HL-60/S4 (cell line): ENCODE measurements around the gene TLL2.

Experiments
- in situ Hi-C: fragments of 300-500 bp; cut with MboI; formaldehyde crosslinking; loops from 2 replicates; pipeline ENCODE4 v1.14.3; 2022; ENCODE audit warnings: low sequenced_read_pairs

Gene TLL2

DNA sequence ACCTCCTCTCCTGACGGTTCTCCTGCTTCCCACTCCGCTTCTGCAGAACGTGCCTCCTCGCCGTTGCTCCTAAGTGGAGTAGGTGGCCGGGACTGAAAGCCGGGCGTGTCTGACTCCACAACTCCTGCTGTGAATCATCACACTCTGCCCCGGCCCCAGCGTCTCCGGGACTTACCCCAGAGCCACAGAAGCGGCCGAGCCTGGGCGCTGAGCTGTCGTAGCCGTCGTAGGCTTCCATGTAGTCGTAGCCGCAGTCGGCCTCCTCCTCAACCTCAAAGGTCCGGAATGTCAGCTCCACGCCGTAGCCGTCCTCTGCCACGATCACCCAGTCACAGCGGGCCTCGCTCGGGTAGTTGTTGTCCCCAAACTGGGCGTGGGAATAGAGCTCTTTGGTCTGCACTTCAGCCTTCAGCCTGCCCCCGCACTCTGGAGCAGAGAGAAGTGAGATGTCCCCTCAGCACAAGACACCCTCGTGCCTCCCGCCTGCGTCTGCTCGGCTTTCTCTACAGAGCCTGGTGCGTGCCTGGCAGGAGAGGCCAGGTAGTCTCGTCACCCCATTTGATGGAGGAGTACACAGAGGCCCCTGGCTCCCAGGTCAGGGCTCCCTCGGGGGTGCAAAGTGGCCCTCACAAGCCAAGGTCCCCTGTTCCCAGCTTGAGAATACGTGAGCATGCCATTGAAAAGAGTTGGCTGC lies 143.7 kb downstream of the TLL2 start:
- in situ Hi-C loops, result no loop called here

GRCh38 chr10:96368971-96369370 lies 144.8 kb downstream of the TLL2 start:
- in situ Hi-C loops, result no loop called here

DNA sequence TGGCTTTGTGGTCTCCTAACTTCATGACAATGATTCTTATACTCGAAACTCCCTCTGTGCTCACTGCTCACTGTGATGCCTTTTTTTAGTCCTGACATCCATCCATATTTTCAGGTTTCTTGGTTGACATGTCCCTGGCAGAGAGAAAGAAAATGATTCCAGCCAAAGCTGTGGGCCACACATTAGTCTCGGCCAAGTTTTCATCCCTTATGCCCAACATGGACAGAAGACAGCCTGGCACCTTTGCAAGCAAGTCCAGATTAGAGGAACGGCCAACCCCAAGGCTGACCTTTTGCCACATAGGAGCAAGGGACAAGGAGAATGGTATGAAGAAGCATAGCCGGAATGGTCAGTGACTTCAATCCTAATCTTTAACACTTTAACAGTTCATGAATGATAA lies 146.3 kb downstream of the TLL2 start:
- in situ Hi-C loops, result no loop called here

GRCh38 chr10:96366508-96366907 lies 147.2 kb downstream of the TLL2 start:
- in situ Hi-C loops, result no loop called here

DNA sequence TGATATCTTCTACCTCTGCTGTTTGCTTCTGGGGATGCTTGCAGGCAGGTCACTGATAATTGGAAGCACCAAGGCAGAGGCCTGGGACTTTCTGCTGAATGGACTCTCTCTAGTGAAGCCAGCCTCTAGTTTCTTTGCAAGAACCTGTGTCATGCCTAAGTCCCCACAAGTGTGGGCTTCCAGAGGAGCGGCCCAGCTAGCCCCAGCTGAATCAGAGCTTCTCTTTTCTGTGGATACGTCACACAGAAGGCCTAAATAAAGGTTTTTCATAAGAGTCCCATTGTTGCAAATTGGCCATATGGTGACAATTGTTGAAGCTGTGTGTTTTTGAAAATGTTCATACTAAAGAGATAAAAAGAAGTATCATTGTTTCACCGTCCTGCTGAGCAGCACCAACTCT lies 148.2 kb downstream of the TLL2 start:
- in situ Hi-C loops, result no loop called here

GRCh38 chr10:96360766-96361165 lies 153.0 kb downstream of the TLL2 start:
- in situ Hi-C loops, result no loop called here

DNA sequence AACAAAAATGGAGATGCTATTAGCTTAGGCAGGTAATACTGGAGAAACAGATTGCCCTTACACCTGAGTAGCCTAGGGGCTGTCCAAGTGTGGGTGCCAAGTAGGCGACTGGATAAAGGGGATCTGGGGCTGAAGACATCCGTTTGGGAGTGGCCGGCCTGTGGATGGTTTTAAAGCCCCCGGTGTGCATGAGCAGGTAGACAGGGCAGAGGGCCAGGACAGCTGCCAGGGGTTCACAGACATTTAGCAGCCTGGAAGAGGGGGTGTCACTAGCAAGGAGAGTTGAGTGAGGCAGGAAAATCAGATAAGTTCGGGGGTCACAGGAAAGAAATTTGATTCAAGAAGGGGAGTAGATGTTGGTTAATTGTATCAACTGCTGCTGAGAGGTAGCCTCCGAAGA lies 153.4 kb downstream of the TLL2 start:
- in situ Hi-C loops, result no loop called here

- in situ Hi-C loops, result no loop called here
These were observed 154.1 kb downstream of the TLL2 start for GRCh38 chr10:96359616-96360015.

GRCh38 chr10:96358851-96359540 lies 154.7 kb downstream of the TLL2 start, which contains the start of gene OPALIN:
OPALIN (minus strand) TSS chr10:96359002; CDS start chr10:96358896, 106 bp downstream.
- in situ Hi-C loops, result no loop called here

DNA sequence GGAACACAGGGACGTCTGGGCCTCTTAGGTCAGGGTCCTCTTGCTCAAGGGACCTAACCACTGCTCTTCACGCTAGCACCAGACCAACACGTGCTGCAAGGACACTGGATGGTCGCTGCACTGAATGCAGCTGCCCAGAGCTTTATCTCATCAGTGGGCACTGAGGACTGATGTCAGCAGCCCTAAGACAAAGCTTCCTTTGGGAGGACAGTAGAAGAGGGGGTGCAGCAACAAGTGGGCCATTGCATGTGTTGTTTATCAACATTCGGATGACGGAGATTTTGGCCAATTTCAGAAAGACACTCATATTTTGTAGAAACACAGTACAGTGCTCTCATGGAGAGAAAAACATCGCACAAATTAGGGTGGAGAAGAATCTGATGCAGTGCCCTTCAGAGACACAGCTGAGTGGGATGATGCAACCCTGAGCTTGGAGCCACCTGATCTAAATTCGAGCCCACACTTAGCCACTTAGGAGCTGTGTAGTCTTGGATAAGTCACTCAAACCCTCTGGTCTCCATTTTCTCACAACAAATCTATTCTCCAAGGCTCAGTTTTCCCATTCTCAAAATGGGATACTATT lies 156.6 kb downstream of the TLL2 start:
- in situ Hi-C loops, result no loop called here

DNA sequence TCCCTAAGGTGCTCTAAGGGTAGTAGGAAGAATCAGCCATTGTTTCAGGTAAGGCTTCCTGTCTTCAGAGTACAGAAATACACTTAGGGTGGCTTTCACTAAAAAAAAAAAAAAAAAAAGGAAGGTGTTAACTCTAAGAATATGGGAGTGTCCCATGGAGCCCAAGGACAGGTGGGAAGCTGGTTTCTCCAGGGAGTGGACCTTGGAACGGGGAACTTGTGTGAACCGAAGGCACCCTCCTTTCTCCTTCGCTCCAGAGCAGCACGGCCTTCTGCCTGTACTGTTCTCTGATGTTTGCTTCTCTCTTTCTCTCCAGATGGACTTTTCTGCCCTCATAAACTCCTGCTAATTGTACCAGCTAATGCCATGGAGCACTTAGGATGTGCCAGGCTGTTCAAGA lies 161.1 kb downstream of the TLL2 start:
- in situ Hi-C loops, result no loop called here

DNA sequence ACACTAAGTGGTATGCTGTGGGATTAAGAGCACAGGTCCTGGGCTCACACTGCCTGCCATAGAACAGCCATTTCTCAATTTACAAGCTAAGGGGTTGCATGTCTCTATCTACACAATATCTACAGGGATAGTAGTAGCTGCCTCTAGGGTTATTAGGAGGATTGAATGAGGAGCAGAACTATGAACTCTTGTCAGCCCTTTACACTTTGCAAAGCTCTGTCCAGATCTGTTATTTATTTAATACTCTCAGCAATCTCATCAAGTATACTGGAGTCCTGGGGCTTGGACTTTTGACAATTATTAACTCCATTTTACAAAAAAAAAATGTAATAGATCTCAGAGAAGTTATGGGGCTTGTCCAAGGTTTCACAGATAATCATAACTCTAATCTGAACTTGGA lies 161.7 kb downstream of the TLL2 start:
- in situ Hi-C loops, result no loop called here

DNA sequence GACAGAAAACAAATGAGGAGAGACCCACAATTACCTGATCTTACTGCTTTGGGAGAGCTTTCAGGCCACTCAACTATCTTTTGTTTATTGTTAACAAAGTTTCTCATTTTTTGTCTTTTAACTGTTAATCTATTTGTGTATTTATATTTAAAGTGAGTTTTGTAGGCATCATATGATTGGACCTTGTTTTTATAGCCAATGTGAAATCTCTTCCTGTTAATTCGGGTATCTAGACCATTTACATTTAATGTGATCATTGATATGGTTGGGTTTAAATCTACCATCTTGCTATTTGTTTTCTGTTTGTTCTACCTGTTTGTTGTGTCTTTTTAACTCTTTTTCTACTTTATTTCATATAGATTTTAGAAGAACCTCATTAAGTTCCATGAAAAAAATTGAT lies 167.4 kb downstream of the TLL2 start:
- in situ Hi-C loops, result loop anchor here (25.0 kb wide), 1 partner anchor 334 kb away; no protein-coding TSS in a partner anchor

- in situ Hi-C loops, result loop anchor here (25.0 kb wide), 1 partner anchor 333 kb away; no protein-coding TSS in a partner anchor
These were observed 168.5 kb downstream of the TLL2 start for GRCh38 chr10:96345222-96345621.

DNA sequence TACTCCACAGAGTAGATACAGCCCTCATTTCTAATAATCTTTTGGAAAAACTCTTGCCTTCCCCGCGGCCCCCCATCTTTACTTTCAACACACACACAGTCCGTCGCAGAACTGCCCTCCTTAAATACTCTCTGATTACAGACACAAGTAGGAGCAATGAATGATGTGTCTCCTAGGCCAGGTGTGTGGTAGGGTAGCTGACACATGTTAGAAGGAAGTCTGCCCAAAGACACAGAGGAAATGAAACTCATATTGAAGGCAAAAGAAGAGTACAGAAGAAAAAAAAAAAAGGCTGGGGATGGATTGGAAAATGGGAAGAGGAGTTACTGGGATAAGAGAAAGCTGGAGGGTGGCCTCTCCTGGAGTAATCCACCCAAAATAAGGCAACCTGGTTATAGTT lies 169.5 kb downstream of the TLL2 start:
- in situ Hi-C loops, result loop anchor here (25.0 kb wide), 1 partner anchor 332 kb away; no protein-coding TSS in a partner anchor

- in situ Hi-C loops, result loop anchor here (25.0 kb wide), 1 partner anchor 330 kb away; no protein-coding TSS in a partner anchor
These were observed 171.3 kb downstream of the TLL2 start for GRCh38 chr10:96342402-96342801.

DNA sequence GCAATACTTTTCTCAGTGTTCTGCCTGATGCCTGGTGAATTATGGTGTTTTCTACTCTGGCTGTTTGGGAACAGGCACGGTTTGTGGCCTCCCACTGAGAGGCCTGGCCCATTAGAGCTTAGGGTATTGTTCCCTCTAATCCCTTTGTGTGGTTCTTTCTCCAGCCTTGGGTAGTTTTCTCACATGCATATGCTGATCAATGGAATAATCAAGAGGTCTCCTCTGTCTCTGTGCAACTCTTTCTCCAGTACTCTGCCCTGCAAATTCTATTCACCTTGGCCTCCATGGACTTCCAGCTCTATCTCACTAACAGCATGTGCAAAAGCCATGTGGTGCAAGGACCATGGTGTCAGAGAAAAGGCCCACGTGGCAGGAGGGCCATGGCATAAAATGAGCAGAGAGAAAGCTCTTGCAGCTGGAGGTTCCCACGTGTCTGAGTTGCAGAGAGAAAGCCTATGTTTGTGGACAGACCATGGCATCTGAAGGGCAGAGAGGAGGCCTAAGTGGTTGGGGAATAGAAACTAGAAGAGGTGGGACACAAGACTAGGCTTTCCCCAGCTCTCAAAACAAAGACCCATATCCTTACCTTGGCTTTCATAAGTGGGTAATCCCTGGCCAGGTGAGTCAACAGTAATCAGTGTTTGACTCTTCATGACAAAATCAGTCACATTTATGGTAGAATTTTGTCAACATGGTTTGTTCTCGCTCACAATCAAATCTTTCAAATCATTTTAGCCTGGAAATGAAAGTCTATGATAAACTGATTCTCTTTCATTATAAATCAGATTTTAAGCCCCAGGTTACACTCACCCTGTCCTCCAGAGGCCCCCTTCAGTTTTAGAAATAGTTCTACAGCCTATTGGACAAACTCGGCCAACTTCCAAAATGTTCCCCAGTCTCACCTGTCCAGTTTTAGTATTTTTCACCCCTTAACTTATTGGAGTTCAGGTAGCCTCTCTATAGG lies 172.2 kb downstream of the TLL2 start:
- in situ Hi-C loops, result loop anchor here (25.0 kb wide), 1 partner anchor 329 kb away; no protein-coding TSS in a partner anchor

DNA sequence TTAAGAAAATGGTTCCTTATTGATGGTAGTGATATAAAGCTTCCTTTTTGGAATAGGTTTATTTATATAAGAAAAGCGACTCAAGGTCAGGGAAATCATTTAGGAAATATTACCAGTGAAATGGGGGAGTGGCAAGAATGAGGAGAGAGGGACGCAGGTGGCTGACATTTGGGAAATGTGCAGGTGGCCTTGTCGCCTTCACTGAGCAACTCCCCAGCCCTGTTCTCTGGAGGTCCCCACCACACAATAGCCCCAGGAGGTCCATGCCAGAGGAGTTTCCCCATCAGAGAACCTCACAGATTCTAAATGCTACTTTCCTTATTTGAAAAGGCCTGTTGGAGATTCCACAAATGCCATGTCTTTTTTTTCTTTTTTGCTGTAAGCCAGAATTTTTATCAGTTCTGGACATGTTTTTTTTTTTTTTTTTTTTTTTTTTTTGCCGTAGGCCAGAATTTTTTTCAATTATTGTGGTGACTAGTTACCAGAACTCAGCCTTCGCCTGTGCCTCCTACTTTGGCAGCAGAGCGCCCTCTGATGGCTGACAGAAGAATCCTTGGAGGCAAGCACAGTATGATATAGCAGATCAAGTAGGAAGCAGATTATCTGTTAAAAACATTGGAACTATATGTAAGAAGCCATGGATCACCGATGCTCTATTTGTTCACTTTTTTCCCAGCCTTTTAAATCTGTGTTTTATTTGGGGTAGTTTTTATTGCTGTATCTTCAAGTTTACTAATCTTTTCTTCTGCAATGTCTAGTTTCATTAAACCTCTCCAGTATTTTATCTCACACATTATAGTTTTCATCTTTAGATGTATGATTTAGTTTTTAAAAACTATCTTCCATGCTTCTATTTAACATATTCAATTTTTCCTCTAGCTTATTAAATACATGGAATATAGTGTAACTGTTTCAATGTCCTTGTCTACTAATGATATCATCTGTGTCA lies 173.5 kb downstream of the TLL2 start:
- in situ Hi-C loops, result loop anchor here (25.0 kb wide), 1 partner anchor 328 kb away; no protein-coding TSS in a partner anchor

DNA sequence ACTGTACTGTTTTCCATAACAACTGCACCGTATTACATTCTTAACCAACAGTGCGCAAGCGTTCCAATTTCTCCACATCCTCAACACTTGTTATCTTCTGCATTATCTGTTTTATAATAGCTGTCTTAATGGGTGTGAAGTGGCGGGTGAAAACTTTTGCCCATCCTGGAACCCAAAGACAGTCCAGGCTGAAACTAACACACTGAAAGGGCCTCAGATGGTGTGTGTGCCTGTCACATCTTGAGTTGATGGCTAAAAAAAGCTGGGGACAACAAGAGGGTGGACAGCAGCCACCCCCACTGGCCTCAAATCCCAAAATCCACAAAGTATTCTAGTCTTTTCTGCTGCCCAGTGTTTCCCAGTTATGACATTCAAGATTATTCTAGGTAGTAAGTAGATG lies 174.3 kb downstream of the TLL2 start:
- in situ Hi-C loops, result loop anchor here (25.0 kb wide), 1 partner anchor 327 kb away; no protein-coding TSS in a partner anchor
